H1 (cell line): ENCODE results near the gene MBNL1. TPM values are rescaled to one million over a fixed set of nuclear protein-coding genes. Genes with fewer than 3 reads are reported as not detected.

ENCODE experiments used
- CTCF ChIA-PET: fragments of 300-600 bp; sonication (Branson Sonifier 250); formaldehyde crosslinking; loops from one replicate; lab custom pipeline; 2021; ENCODE audit not compliant: partially characterized antibody; lab: Charles Lee
- POLR2A ChIA-PET: fragments of 300-600 bp; sonication (Branson Sonifier 250); formaldehyde crosslinking; loops from one replicate; lab custom pipeline; 2021; ENCODE audit warnings: inconsistent platforms; ENCODE audit not compliant: partially characterized antibody; lab: Charles Lee
- DNase-seq, 2 experiments: peaks; one replicate each; pipeline versions ENCODE4 v3.0.0 to v3.0.0-alpha.2; 2010 to 2022; ENCODE audit warnings: low spot score in 2 of 2, low read depth in 1 of 2, mixed read lengths in 1 of 2
- FAIRE-seq: peaks from 2 replicates; lab custom pipeline; 2011; peaks lifted over from hg19 to GRCh38; lab: Jason Lieb, UNC
- H2AFZ ChIP-seq: 2 replicates; pipeline ENCODE4 v1.8.1; 2012; ENCODE audit warnings: low read length, inconsistent platforms
- H2AK5ac ChIP-seq: 2 replicates; pipeline ENCODE4 v1.6.1; 2013; ENCODE audit warnings: low read depth, low read length
- H2BK120ac ChIP-seq: replicated peaks from 2 replicates; pipeline ENCODE3; 2013; ENCODE audit warnings: low read depth, low read length, inconsistent platforms
- H2BK12ac ChIP-seq: 2 replicates; pipeline ENCODE4 v1.6.1; 2013; ENCODE audit warnings: low read depth, low read length
- H2BK15ac ChIP-seq: 2 replicates; pipeline ENCODE4 v1.6.1; 2013; ENCODE audit warnings: low read length
- H2BK20ac ChIP-seq: 2 replicates; pipeline ENCODE4 v1.6.1; 2013; ENCODE audit warnings: low read length
- H2BK5ac ChIP-seq: 2 replicates; pipeline ENCODE4 v1.6.1; 2013; ENCODE audit warnings: low read depth, low read length
- H3K14ac ChIP-seq: 2 replicates; pipeline ENCODE4 v1.6.1; 2013; ENCODE audit warnings: inconsistent platforms; ENCODE audit not compliant: insufficient read length
- H3K18ac ChIP-seq: 2 replicates; pipeline ENCODE4 v1.6.1; 2013; ENCODE audit warnings: low read length; ENCODE audit errors: extremely low read depth
- H3K23ac ChIP-seq: 2 replicates; pipeline ENCODE4 v1.6.1; 2013; ENCODE audit warnings: inconsistent platforms; ENCODE audit not compliant: insufficient read length
- H3K23me2 ChIP-seq: 2 replicates; pipeline ENCODE4 v1.6.1; 2013; ENCODE audit warnings: low read depth, low read length
- H3K27ac ChIP-seq: 2 replicates; pipeline ENCODE4 v1.6.1; 2011; ENCODE audit warnings: low read depth, low read length, inconsistent platforms
- H3K27me3 ChIP-seq, 4 experiments: replicated peaks in 1 of 4; 1 replicate in 1 of 4; 2 replicates in 3 of 4; pipeline versions ENCODE4 v1.6.1 to v1.8.1; 2011 to 2013; ENCODE audit warnings: low read length in 3 of 4, mild to moderate bottlenecking in 3 of 4, inconsistent platforms in 2 of 4, mixed read lengths in 2 of 4, moderate library complexity in 1 of 4; ENCODE audit not compliant: control insufficient read depth in 3 of 4, insufficient read depth in 3 of 4; ENCODE audit errors: extremely low read depth in 1 of 4
- H3K36me3 ChIP-seq, 4 experiments: 2 replicates each; pipeline versions ENCODE4 v1.6.1 to v1.8.1; 2011 to 2013; ENCODE audit warnings: mild to moderate bottlenecking in 4 of 4, low read length in 3 of 4, moderate library complexity in 2 of 4, control low read depth in 1 of 4, inconsistent platforms in 1 of 4; ENCODE audit not compliant: insufficient read depth in 4 of 4, control insufficient read depth in 2 of 4
- H3K4ac ChIP-seq: replicated peaks from 2 replicates; pipeline ENCODE3; 2013; ENCODE audit warnings: low read length, low read depth, mixed read lengths, inconsistent platforms; ENCODE audit not compliant: insufficient read length
- H3K4me1 ChIP-seq, 4 experiments: replicated peaks in 1 of 4; 1 replicate in 1 of 4; 2 replicates in 3 of 4; pipeline versions ENCODE4 v1.6.1 to v1.8.1; 2011 to 2013; ENCODE audit warnings: low read length in 3 of 4, inconsistent platforms in 2 of 4, mixed read lengths in 1 of 4; ENCODE audit not compliant: insufficient read depth in 4 of 4, control insufficient read depth in 3 of 4
- H3K4me2 ChIP-seq, 2 experiments: 2 replicates each; pipeline versions ENCODE4 v1.6.1 to v1.8.1; 2011 to 2013; ENCODE audit warnings: low read depth in 2 of 2, low read length in 2 of 2, control low read depth in 1 of 2, inconsistent platforms in 1 of 2, mild to moderate bottlenecking in 1 of 2; ENCODE audit not compliant: insufficient read depth in 1 of 2
- H3K4me3 ChIP-seq, 4 experiments: fragments of 200-600, 300-600 bp in 1 of 4; sonication (generic), shearing (Covaris generic), sonication (Bioruptor Twin) in 1 of 4; 2 replicates each; pipeline versions ENCODE4 v1.5.1 to v1.8.1; 2011 to 2016; ENCODE audit warnings: low read length in 4 of 4, low read depth in 3 of 4, control low read depth in 2 of 4, inconsistent platforms in 2 of 4, mild to moderate bottlenecking in 2 of 4, mixed read lengths in 1 of 4, moderate library complexity in 1 of 4; ENCODE audit not compliant: insufficient read depth in 2 of 4; ENCODE audit errors: extremely low read depth in 1 of 4
- H3K56ac ChIP-seq: replicated peaks from 2 replicates; pipeline ENCODE3; 2013; ENCODE audit warnings: low read depth, mild to moderate bottlenecking, mixed read lengths, low read length, inconsistent platforms; ENCODE audit not compliant: insufficient read length
- H3K79me1 ChIP-seq: 2 replicates; pipeline ENCODE4 v1.6.1; 2013; ENCODE audit warnings: low read depth, low read length, control low read depth
- H3K79me2 ChIP-seq, 2 experiments: 2 replicates each; pipeline versions ENCODE4 v1.6.1 to v1.8.1; 2012 to 2013; ENCODE audit warnings: low read length in 2 of 2, mild to moderate bottlenecking in 2 of 2, inconsistent platforms in 1 of 2; ENCODE audit not compliant: insufficient read depth in 2 of 2, control insufficient read depth in 1 of 2
- H3K9ac ChIP-seq, 4 experiments: replicated peaks in 1 of 4; 1 replicate in 1 of 4; 2 replicates in 3 of 4; pipeline versions ENCODE4 v1.6.1 to v1.8.1; 2011 to 2013; ENCODE audit warnings: low read depth in 3 of 4, low read length in 3 of 4, control low read depth in 2 of 4, mild to moderate bottlenecking in 2 of 4, moderate library complexity in 2 of 4, inconsistent platforms in 1 of 4; ENCODE audit errors: extremely low read depth in 1 of 4
- H3K9me3 ChIP-seq, 2 experiments: 2 replicates each; pipeline versions ENCODE4 v1.6.1 to v1.8.1; 2012 to 2013; ENCODE audit warnings: mild to moderate bottlenecking in 2 of 2, moderate library complexity in 2 of 2, control low read depth in 1 of 2, inconsistent platforms in 1 of 2, low read depth in 1 of 2, low read length in 1 of 2, mixed read lengths in 1 of 2; ENCODE audit not compliant: insufficient read depth in 2 of 2
- H4K20me1 ChIP-seq, 2 experiments: replicated peaks in 1 of 2; 2 replicates each; pipeline versions ENCODE3 to v1.8.1; 2011 to 2013; ENCODE audit warnings: inconsistent platforms in 2 of 2, low read length in 2 of 2, mild to moderate bottlenecking in 1 of 2; ENCODE audit not compliant: insufficient read depth in 2 of 2, control insufficient read depth in 1 of 2
- H4K5ac ChIP-seq: 2 replicates; pipeline ENCODE4 v1.6.1; 2013; ENCODE audit warnings: low read length, low read depth, mixed read lengths, inconsistent platforms; ENCODE audit not compliant: insufficient read length
- H4K8ac ChIP-seq: 2 replicates; pipeline ENCODE4 v1.8.0; 2013; ENCODE audit warnings: mild to moderate bottlenecking, moderate library complexity, low read length, inconsistent platforms; ENCODE audit not compliant: insufficient read depth; ENCODE audit errors: extremely low read depth
- H4K91ac ChIP-seq: replicated peaks from 2 replicates; pipeline ENCODE3; 2013; ENCODE audit warnings: low read length, mixed read lengths, inconsistent platforms; ENCODE audit not compliant: insufficient read length
- KDM5A ChIP-seq: fragments of 200-600 bp; IDR thresholded peaks from 2 replicates; pipeline ENCODE4 v1.7.1; 2012; ENCODE audit warnings: mild to moderate bottlenecking, low read length, inconsistent platforms, mixed read lengths
- TEAD4 ChIP-seq: IDR thresholded peaks from 2 replicates; pipeline ENCODE4 v1.6.1; 2012; ENCODE audit warnings: low read depth, low read length, inconsistent platforms, mixed read lengths
- WGBS, 2 experiments: shearing (Covaris generic) in 1 of 2; methylation state at CpG; one replicate each; pipeline versions ENCODE4 v1.1.6 to v1.1.7; 2013 to 2015; ENCODE audit warnings: low lambda C conversion rate in 2 of 2, mixed read lengths in 2 of 2, inconsistent platforms in 1 of 2, low coverage in 1 of 2, missing lambda C conversion rate in 1 of 2; ENCODE audit not compliant: insufficient replicate concordance in 2 of 2, insufficient coverage in 1 of 2, insufficient read length in 1 of 2; ENCODE audit errors: extremely low coverage in 1 of 2, missing lambda C conversion rate in 1 of 2; 5-methylcytosine and 5-hydroxymethylcytosine counted together
- polyA plus RNA-seq, 7 experiments: library from polyadenylated mRNA; depleted of rRNA in 3 of 7; stranded (reverse) in 5 of 7; unstranded in 2 of 7; fragments of >200 nt in 5 of 7; fragments of 200-250 nt in 2 of 7; gene quantifications; 1 replicate in 5 of 7; 2 replicates in 1 of 7; 4 replicates in 1 of 7; pipeline versions ENCODE4 v1.2.1 to v1.2.3, GENCODE V29; 2011 to 2013; ENCODE audit warnings: missing spikeins in 2 of 7, mixed read lengths in 2 of 7
- total RNA-seq: library from RNA; stranded (reverse); fragmentation: NEBNext Ultra II Directional; extraction: Animal tissue kit (Norgen Biotek cat#: 25700); gene quantifications from 2 replicates; pipeline ENCODE4 v1.2.1, GENCODE V29; 2021

MBNL1 gene
- total and polyA plus RNA-seq, 2 of the 8 experiments (the other 6 are each of a cell fraction or from before 2014, with no cell fraction given) = 5.0 to 16.4 TPM

DNA sequence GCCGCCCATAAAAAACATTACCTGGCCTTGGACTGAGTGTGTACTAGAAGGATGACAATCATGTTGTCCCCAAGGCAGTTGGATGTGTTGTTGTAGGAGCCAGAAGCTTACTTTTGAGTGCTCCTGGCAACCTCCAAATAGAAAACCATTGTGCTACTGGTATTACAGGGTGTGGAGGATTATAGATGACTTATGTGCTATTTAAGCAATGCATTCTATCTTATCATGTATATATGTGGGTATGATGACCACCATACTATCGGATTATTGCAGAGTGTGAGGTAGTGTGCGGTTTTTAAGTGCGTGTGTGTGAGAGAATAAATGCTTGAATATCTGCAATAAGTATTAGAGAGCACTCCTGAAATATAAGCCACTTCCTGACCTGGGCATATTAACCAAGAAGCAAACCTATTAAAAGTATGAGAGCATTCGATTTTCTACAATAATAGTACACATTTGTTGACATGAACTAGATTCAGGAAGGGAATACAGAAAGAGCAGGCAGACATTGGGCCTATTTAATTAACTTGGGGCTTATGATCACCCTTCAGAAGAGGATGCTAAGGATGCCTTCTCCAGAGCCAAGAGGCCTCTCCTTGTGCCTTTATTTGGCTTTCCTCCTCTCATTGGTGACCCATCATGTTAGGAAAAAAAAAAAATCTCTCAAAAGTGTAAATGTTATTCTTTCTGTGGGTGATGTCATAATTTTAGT is 11.7 kb upstream of the MBNL1 start:
- Histone ChIP-seq H3K4me1 (no peaks in the 10 kb centered on the region), H3K56ac (no peak overlapping the region), H3K9me3 (no peaks in the 10 kb centered on the region), H3K4me2 (no peak overlapping the region), H3K18ac (no peak overlapping the region), H3K23me2 (no peaks in the 10 kb centered on the region), H4K91ac (no peak overlapping the region), H2BK15ac (no peak overlapping the region), H3K23ac (no peak overlapping the region), H3K36me3 (no peaks in the 10 kb centered on the region), H3K4me3 (no peak overlapping the region), H3K14ac (no peak overlapping the region), H3K4ac (no peak overlapping the region), H3K9ac (no peak overlapping the region), H4K8ac (no peak overlapping the region), H4K20me1 (no peaks in the 10 kb centered on the region), H2BK12ac (no peak overlapping the region), H3K27me3 (no peaks in the 10 kb centered on the region), H3K79me1 (no peaks in the 10 kb centered on the region), H2AFZ (no peak overlapping the region), H3K79me2 (no peaks in the 10 kb centered on the region), H2BK5ac (no peak overlapping the region), H3K27ac (no peak overlapping the region), H2BK120ac (no peak overlapping the region), H2BK20ac (no peak overlapping the region), H4K5ac (no peak overlapping the region), H2AK5ac (no peak overlapping the region)
- CTCF ChIA-PET = interaction anchor here (0.6 to 1.3 kb wide), 2 partner anchors 73 to 187 kb away, joined by 3 read pairs; no protein-coding TSS in a partner anchor
- POLR2A ChIA-PET = interaction anchor here (1.2 kb wide), 1 partner anchor 10 kb away, joined by 4 read pairs; no protein-coding TSS in a partner anchor
- 88 to 100% methylated on average over 2 to 5 of the region's 5 CpGs for whole genome bisulfite sequencing, 2 experiments
- DNase-seq (no peak), FAIRE-seq (no peak)
- TF ChIP-seq KDM5A (no peak), TEAD4 (no peak)
